ENCODE data around the gene BCKDK.
A peak's percentile ranks its signal among the peaks of the same experiment; 100 is the strongest.

BCKDK gene

DNA sequence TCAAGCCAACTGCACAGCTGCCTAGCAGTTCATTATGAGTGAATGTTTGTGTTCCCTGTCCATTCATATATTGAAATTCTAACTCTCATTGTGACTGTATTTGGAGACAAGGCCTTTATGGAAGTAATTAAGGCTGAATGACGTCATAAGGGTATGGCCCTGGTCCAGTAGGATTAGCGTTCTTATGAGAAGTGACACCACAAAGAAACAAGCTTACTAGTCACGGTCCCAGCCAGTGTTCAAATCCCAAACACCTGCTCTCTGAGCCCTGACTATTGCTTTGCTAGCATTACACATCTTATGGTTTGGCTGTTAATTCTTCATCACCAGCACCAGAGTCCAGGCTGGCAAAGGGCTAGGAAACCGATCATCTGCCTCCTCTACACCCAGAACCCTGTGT is 36.3 kb upstream of the BCKDK start (continued):
- TF ChIP-seq, protein P1, sequence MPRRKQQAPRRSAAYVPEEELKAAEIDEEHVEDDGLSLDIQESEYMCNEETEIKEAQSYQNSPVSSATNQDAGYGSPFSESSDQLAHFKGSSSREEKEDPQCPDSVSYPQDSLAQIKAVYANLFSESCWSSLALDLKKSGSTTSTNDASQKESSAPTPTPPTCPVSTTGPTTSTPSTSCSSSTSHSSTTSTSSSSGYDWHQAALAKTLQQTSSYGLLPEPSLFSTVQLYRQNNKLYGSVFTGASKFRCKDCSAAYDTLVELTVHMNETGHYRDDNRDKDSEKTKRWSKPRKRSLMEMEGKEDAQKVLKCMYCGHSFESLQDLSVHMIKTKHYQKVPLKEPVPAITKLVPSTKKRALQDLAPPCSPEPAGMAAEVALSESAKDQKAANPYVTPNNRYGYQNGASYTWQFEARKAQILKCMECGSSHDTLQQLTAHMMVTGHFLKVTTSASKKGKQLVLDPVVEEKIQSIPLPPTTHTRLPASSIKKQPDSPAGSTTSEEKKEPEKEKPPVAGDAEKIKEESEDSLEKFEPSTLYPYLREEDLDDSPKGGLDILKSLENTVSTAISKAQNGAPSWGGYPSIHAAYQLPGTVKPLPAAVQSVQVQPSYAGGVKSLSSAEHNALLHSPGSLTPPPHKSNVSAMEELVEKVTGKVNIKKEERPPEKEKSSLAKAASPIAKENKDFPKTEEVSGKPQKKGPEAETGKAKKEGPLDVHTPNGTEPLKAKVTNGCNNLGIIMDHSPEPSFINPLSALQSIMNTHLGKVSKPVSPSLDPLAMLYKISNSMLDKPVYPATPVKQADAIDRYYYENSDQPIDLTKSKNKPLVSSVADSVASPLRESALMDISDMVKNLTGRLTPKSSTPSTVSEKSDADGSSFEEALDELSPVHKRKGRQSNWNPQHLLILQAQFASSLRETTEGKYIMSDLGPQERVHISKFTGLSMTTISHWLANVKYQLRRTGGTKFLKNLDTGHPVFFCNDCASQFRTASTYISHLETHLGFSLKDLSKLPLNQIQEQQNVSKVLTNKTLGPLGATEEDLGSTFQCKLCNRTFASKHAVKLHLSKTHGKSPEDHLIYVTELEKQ (tag by site-specific recombination; IDR thresholded peaks at IDR 0.05; ENCODE audit: borderline replicate concordance) = 0 out of 2 replicates have a peak, but pooled peaks have one; percentile 9
- TF ChIP-seq ATF2 (tag by site-specific recombination; IDR thresholded peaks at IDR 0.05; ENCODE audit: low read depth) = peak; percentile 83
- peak; percentile 28; the same call in 1 of the 2 replicates for TF ChIP-seq ZNF76 (tag by site-specific recombination; IDR thresholded peaks at IDR 0.05; ENCODE audit: borderline replicate concordance, low read depth)

- Histone ChIP-seq H3K36me3 (ENCODE audit: control insufficient read depth in 2 of 2, insufficient read depth in 1 of 2, low read length in 2 of 2) (peaks cover 0 to 21% of the 10 kb centered on the region in 2 experiments; a peak in 1 of 3 replicates), H3K9me3 (ENCODE audit: control insufficient read depth, insufficient read depth, low read depth, low read length) (no peaks in the 10 kb centered on the region), H3K4me1 (ENCODE audit: control insufficient read depth, insufficient read depth, low read length) (no peaks in the 10 kb centered on the region), H3K27ac (ENCODE audit: extremely low read depth, low read depth, low read length) (peak overlapping the region; percentile 83), H3K4me3 (ENCODE audit: low read depth, low read length) (peak overlapping the region; percentile 93)
- ChIA-PET POLR2A (interaction anchor here (0.6 to 3.9 kb wide), 9 partner anchors 10 to 107 kb away, joined by 3 to 52 read pairs (median 13); partner anchors contain the start of genes FUS, HSD3B7, KAT8 and STX4), CTCF (interaction anchor here (1.6 to 2.8 kb wide), 2 partner anchors 70 to 87 kb away, joined by 11 to 12 read pairs; partner anchors contain the start of gene HSD3B7)
- TF ChIP-seq ZNF211 (tag by site-specific recombination; IDR thresholded peaks at IDR 0.05; ENCODE audit: low read depth) (no peak), ZBTB20 (tag by site-specific recombination; IDR thresholded peaks at IDR 0.05) (peak; percentile 95), ZNF629 (tag by site-specific recombination; IDR thresholded peaks at IDR 0.05) (peak; percentile 3), ZNF623 (tag by site-specific recombination; IDR thresholded peaks at IDR 0.05) (peak; percentile 8; the same call in 1 of the 2 replicates), ZNF335 (tag by site-specific recombination; conservative IDR thresholded peaks at IDR 0.05) (peak; percentile 45), ZNF473 (tag by site-specific recombination; IDR thresholded peaks at IDR 0.05) (no peak), ZNF501 (tag by site-specific recombination; IDR thresholded peaks at IDR 0.05) (0 out of 2 replicates have a peak, but pooled peaks have one; percentile 51), ZFP69B (tag by site-specific recombination; IDR thresholded peaks at IDR 0.05) (0 out of 2 replicates have a peak, but pooled peaks have one; percentile 86), ATF2 (tag by site-specific recombination; IDR thresholded peaks at IDR 0.05; ENCODE audit: low read depth) (peak; percentile 29; the same call in 1 of the 2 replicates), ZNF10 (tag by site-specific recombination; IDR thresholded peaks at IDR 0.05) (no peak), ZBTB21 (tag by site-specific recombination; IDR thresholded peaks at IDR 0.05) (peak; percentile 56), ZNF747 (tag by site-specific recombination; IDR thresholded peaks at IDR 0.05) (no peak), ZBTB7A (tag by site-specific recombination; IDR thresholded peaks at IDR 0.05; ENCODE audit: low read depth) (0 out of 2 replicates have a peak, but pooled peaks have one; percentile 50), TRIM28 (IDR thresholded peaks at IDR 0.05; ENCODE audit: borderline replicate concordance, low read length) (0 out of 2 replicates have a peak, but pooled peaks have one; percentile 12), GLIS1 (tag by site-specific recombination; IDR thresholded peaks at IDR 0.05) (peak; percentile 24; the same call in 1 of the 2 replicates), ZNF23 (tag by site-specific recombination; IDR thresholded peaks at IDR 0.05; ENCODE audit: borderline replicate concordance) (no peak), ZNF202 (tag by site-specific recombination; IDR thresholded peaks at IDR 0.05; ENCODE audit: borderline replicate concordance) (no peak)
Observed at GRCh38 chr16:31072540-31073141, 35.5 kb upstream of the BCKDK start.

All from HEK293 (cell line).